ENCODE results near the gene WNT7A.

WNT7A gene

GRCh38 chr3:13846716-13847570, 32.9 kb downstream of the WNT7A start:
- DNase-seq: no peak

- DNase-seq: no peak
Measured at GRCh38 chr3:13846238-13846637, 33.6 kb downstream of the WNT7A start.

GRCh38 chr3:13845806-13846205, 34.1 kb downstream of the WNT7A start:
- no peak for DNase-seq

- no peak for DNase-seq
Measured at GRCh38 chr3:13844911-13845310, 35.0 kb downstream of the WNT7A start.

GRCh38 chr3:13844286-13844685, 35.6 kb downstream of the WNT7A start:
- no peak for DNase-seq

GRCh38 chr3:13843351-13843750, 36.5 kb downstream of the WNT7A start:
- no peak for DNase-seq

- no peak for DNase-seq
Measured at GRCh38 chr3:13842226-13842625, 37.6 kb downstream of the WNT7A start.

GRCh38 chr3:13841826-13842225, 38.0 kb downstream of the WNT7A start:
- no peak for DNase-seq

- no peak for DNase-seq
Measured at GRCh38 chr3:13841141-13841540, 38.7 kb downstream of the WNT7A start.

GRCh38 chr3:13840456-13840855, 39.4 kb downstream of the WNT7A start:
- DNase-seq: no peak

GRCh38 chr3:13839726-13840340, 40.0 kb downstream of the WNT7A start:
- DNase-seq: peak in 1 of 51 donors; percentile 5

- no peak for DNase-seq
Measured at GRCh38 chr3:13839253-13839652, 40.6 kb downstream of the WNT7A start.

- no peak for DNase-seq
Measured at GRCh38 chr3:13838421-13838820, 41.5 kb downstream of the WNT7A start.

GRCh38 chr3:13837751-13838150, 42.1 kb downstream of the WNT7A start:
- no peak for DNase-seq

- no peak for DNase-seq
Measured at GRCh38 chr3:13836658-13837587, 42.9 kb downstream of the WNT7A start.

GRCh38 chr3:13835246-13835645, 44.6 kb downstream of the WNT7A start:
- no peak for DNase-seq

- DNase-seq: no peak
Measured at GRCh38 chr3:13834258-13835035, 45.4 kb downstream of the WNT7A start.

- no peak for DNase-seq
Measured at GRCh38 chr3:13833506-13834257, 46.2 kb downstream of the WNT7A start.

GRCh38 chr3:13832130-13832529, 47.7 kb downstream of the WNT7A start:
- DNase-seq: no peak

- DNase-seq: no peak
Measured at GRCh38 chr3:13831386-13831996, 48.4 kb downstream of the WNT7A start.
